K562 (cell line): ENCODE results near the gene OR2A1. TPM values are rescaled to one million over a fixed set of nuclear protein-coding genes. Genes with fewer than 3 reads are reported as not detected.
"Not testable (repeated sequence)": the region's sequence is repeated elsewhere in the genome, so short reads cannot be mapped to it uniquely, and the experiment has no call there.

Experiments used
- ATAC-seq: fragments of 200-7000 bp; cut with Tn5 transposase; 3 replicates; pipeline ENCODE4 v1.9.1; 2020; ENCODE audit warnings: moderate library complexity
- BruUV-seq: library from RNA; stranded (reverse); fragments of 400-500 nt; replicated peaks from 2 replicates; lab custom pipeline; 2021; lab: Mats Ljungman, UMichigan
- CTCF ChIA-PET: fragments of 300-600 bp; formaldehyde crosslinking; extraction: SDS; loops from one replicate; lab custom pipeline; 2021; ENCODE audit warnings: low intra/inter-chr PET ratio; lab: Yijun Ruan, JAX
- POLR2A ChIA-PET: fragments of 300-600, 350-650 bp; sonication (Branson Sonifier 250); formaldehyde crosslinking; extraction: SDS; loops from one replicate; lab custom pipeline; 2021; ENCODE audit warnings: antibody characterized with exemption, inconsistent platforms; lab: Yijun Ruan, JAX
- DNase-seq, 4 experiments: peaks; one replicate each; pipeline versions ENCODE4 v3.0.0 to v3.0.0-alpha.2; 2011 to 2018; ENCODE audit warnings: low spot score in 3 of 4, mixed read lengths in 3 of 4; ENCODE audit errors: extremely low read depth in 1 of 4
- FAIRE-seq: peaks from 2 replicates; lab custom pipeline; 2011; peaks lifted over from hg19 to GRCh38; lab: Jason Lieb, UNC
- H2AFZ ChIP-seq: 2 replicates; pipeline ENCODE4 v1.6.0; 2011; ENCODE audit warnings: low read depth, low read length, control low read depth, inconsistent platforms
- H3K27ac ChIP-seq: fragments of 200-600 bp; 3 replicates; pipeline ENCODE4 v1.8.0; 2011; ENCODE audit warnings: low read depth, mild to moderate bottlenecking, control low read depth, inconsistent platforms, low read length, moderate library complexity, mixed read lengths; ENCODE audit errors: extremely low read depth
- H3K27me3 ChIP-seq, 2 experiments: fragments of 300-600 bp in 1 of 2; 2 replicates in 1 of 2; 3 replicates in 1 of 2; pipeline versions ENCODE4 v1.6.0 to v1.8.0; 2011; ENCODE audit warnings: inconsistent platforms in 2 of 2, low read length in 2 of 2, mild to moderate bottlenecking in 1 of 2, mixed read lengths in 1 of 2, moderate library complexity in 1 of 2; ENCODE audit not compliant: control insufficient read depth in 2 of 2, insufficient read depth in 2 of 2
- H3K36me3 ChIP-seq: fragments of 300-600 bp; 3 replicates; pipeline ENCODE4 v1.8.0; 2011; ENCODE audit warnings: mild to moderate bottlenecking, low read length, inconsistent platforms; ENCODE audit not compliant: control insufficient read depth, insufficient read depth
- H3K4me1 ChIP-seq, 2 experiments: fragments of 200-600 bp in 1 of 2; replicated peaks in 1 of 2; 2 replicates in 1 of 2; 3 replicates in 1 of 2; pipeline versions ENCODE4 v1.5.1 to v1.8.0; 2011; ENCODE audit warnings: inconsistent platforms in 2 of 2, low read length in 2 of 2, mild to moderate bottlenecking in 1 of 2, mixed read lengths in 1 of 2, moderate library complexity in 1 of 2; ENCODE audit not compliant: control insufficient read depth in 2 of 2, insufficient read depth in 2 of 2
- H3K4me2 ChIP-seq: 2 replicates; pipeline ENCODE4 v1.6.1; 2011; ENCODE audit warnings: low read length, control low read depth, inconsistent platforms, mixed read lengths; ENCODE audit not compliant: insufficient read depth
- H3K4me3 ChIP-seq: fragments of 200-600 bp; sonication (generic), shearing (Covaris generic); 2 replicates; pipeline ENCODE4 v1.5.1; 2016; ENCODE audit warnings: control low read depth, inconsistent platforms
- H3K79me2 ChIP-seq: fragments of 200-600 bp; 3 replicates; pipeline ENCODE4 v1.8.0; 2011; ENCODE audit warnings: low read length, inconsistent platforms; ENCODE audit not compliant: control insufficient read depth, insufficient read depth
- H3K9ac ChIP-seq, 2 experiments: 2 replicates each; pipeline versions ENCODE4 v1.6.0 to v1.6.1; 2011; ENCODE audit warnings: low read depth in 2 of 2, low read length in 2 of 2, control low read depth in 1 of 2, inconsistent platforms in 1 of 2, mild to moderate bottlenecking in 1 of 2, mixed read lengths in 1 of 2; ENCODE audit not compliant: insufficient read depth in 1 of 2
- H3K9me1 ChIP-seq: one replicate; pipeline ENCODE4 v1.6.0; 2011; ENCODE audit warnings: inconsistent platforms, mild to moderate bottlenecking, low read length, moderate library complexity; ENCODE audit not compliant: control insufficient read depth, insufficient read depth
- H3K9me3 ChIP-seq: replicated peaks from 2 replicates; pipeline ENCODE4 v1.5.1; 2011; ENCODE audit warnings: low read depth, low read length, inconsistent platforms; ENCODE audit not compliant: control insufficient read depth, insufficient read depth
- H4K20me1 ChIP-seq: replicated peaks from 2 replicates; pipeline ENCODE4 v1.6.1; 2011; ENCODE audit warnings: low read length, inconsistent platforms, mixed read lengths; ENCODE audit not compliant: control insufficient read depth, insufficient read depth
- WGBS: fragments of 100-300 bp; shearing (Covaris generic); methylation state at CpG from one replicate; pipeline ENCODE4 v1.1.6; 2016; ENCODE audit warnings: low coverage, mixed read lengths; ENCODE audit not compliant: insufficient coverage; ENCODE audit errors: missing lambda C conversion rate; 5-methylcytosine and 5-hydroxymethylcytosine counted together
- in situ Hi-C: fragments of 300-500 bp; cut with MboI; formaldehyde crosslinking; loops from 4 replicates; pipeline ENCODE4 v1.15.0; 2018; ENCODE audit warnings: inconsistent platforms, mixed read lengths
- intact Hi-C: fragments of 100-400 bp; cut with micrococcal nuclease; formaldehyde crosslinking; loops from 2 replicates; pipeline ENCODE4 v1.14.2; 2022
- polyA plus RNA-seq, 8 experiments: library from polyadenylated mRNA; depleted of rRNA in 4 of 8; stranded (reverse) in 5 of 8; unstranded in 3 of 8; fragments of >200 nt; fragmentation: Nextera tagmentation in 2 of 8; fragmentation: Illumina TruSeq in 1 of 8; extraction: Ambion mirVana in 2 of 8; extraction: Trizol in 1 of 8; gene quantifications; 2 replicates each; pipeline versions ENCODE4 v1.2.1 to v1.2.3, GENCODE V29; 2011 to 2014; ENCODE audit warnings: inconsistent platforms in 1 of 8, missing spikeins in 1 of 8
- total RNA-seq, 7 experiments: library from RNA; depleted of rRNA in 6 of 7; stranded (reverse); fragments of >200 nt in 6 of 7; fragmentation: Illumina TruSeq in 2 of 7; extraction: Trizol in 2 of 7; gene quantifications; 2 replicates each; pipeline versions ENCODE4 v1.2.1 to v1.2.3, GENCODE V29; 2011 to 2021; ENCODE audit warnings: low replicate concordance in 1 of 7

Gene OR2A1
- total and polyA plus RNA-seq, 9 of the 15 experiments (the other 6 are each of a cell fraction or from before 2014, with no cell fraction given), result not detected

GRCh38 chr7:144292384-144293161 is 19.6 kb upstream of the OR2A1 start:
- H3K4me3 ChIP-seq, FAIRE-seq, H2AFZ ChIP-seq, BruUV-seq, intact Hi-C loops, H3K9me1 ChIP-seq, H3K36me3 ChIP-seq, DNase-seq, H4K20me1 ChIP-seq, POLR2A ChIA-PET, ATAC-seq, H3K27me3 ChIP-seq, H3K4me1 ChIP-seq, in situ Hi-C loops, H3K79me2 ChIP-seq, H3K4me2 ChIP-seq, H3K27ac ChIP-seq, H3K9ac ChIP-seq, H3K9me3 ChIP-seq, CTCF ChIA-PET: not testable (repeated sequence)
- WGBS, result 0% methylated on average over 2 of the region's 14 CpGs

GRCh38 chr7:144293794-144294499 is 18.3 kb upstream of the OR2A1 start:
- BruUV-seq, in situ Hi-C loops, intact Hi-C loops, H3K4me3 ChIP-seq, POLR2A ChIA-PET, H3K4me2 ChIP-seq, H3K9me1 ChIP-seq, H4K20me1 ChIP-seq, H3K27me3 ChIP-seq, FAIRE-seq, H3K4me1 ChIP-seq, H3K27ac ChIP-seq, H3K36me3 ChIP-seq, H3K79me2 ChIP-seq, DNase-seq, H3K9ac ChIP-seq, H2AFZ ChIP-seq, CTCF ChIA-PET, H3K9me3 ChIP-seq: not testable (repeated sequence)
- peak; percentile 60 for ATAC-seq
- whole genome bisulfite sequencing, result no CpG with 5 or more reads among the region's 60 CpGs

- H3K4me2 ChIP-seq, H3K27ac ChIP-seq, intact Hi-C loops, H2AFZ ChIP-seq, H3K79me2 ChIP-seq, ATAC-seq, H3K36me3 ChIP-seq, H3K9me1 ChIP-seq, H3K4me1 ChIP-seq, H3K27me3 ChIP-seq, FAIRE-seq, H4K20me1 ChIP-seq, H3K4me3 ChIP-seq, CTCF ChIA-PET, BruUV-seq, POLR2A ChIA-PET, H3K9me3 ChIP-seq, H3K9ac ChIP-seq, DNase-seq, in situ Hi-C loops: not testable (repeated sequence)
- WGBS, result no CpG with 5 or more reads among the region's 1 CpG
Observed at GRCh38 chr7:144302578-144303303, 9.5 kb upstream of the OR2A1 start.
